GM12878 (cell line): ENCODE measurements around the gene FBXO42. TPM values are rescaled to one million over a fixed set of nuclear protein-coding genes. Genes with fewer than 3 reads are reported as not detected.
A peak's percentile ranks its signal among the peaks of the same experiment; 100 is the strongest.

ENCODE experiments used
- ATAC-seq: fragments of 200-7000 bp; cut with Tn5 transposase; 3 replicates; pipeline ENCODE4 v1.9.1; 2020; ENCODE audit warnings: mild to moderate bottlenecking, moderate library complexity
- BruUV-seq: library from RNA; stranded (reverse); fragments of 400-500 nt; replicated peaks from 2 replicates; lab custom pipeline; 2021; lab: Mats Ljungman, UMichigan
- CTCF ChIA-PET: fragments of 300-600 bp; sonication (Branson Sonifier 250); formaldehyde crosslinking; extraction: SDS; loops from one replicate; lab custom pipeline; 2021; ENCODE audit warnings: inconsistent platforms; lab: Yijun Ruan, JAX
- POLR2A ChIA-PET: fragments of 350-600 bp; formaldehyde crosslinking; extraction: SDS; loops from one replicate; lab custom pipeline; 2021; ENCODE audit warnings: inconsistent platforms; lab: Charles Lee
- RAD21 ChIA-PET: fragments of 300-600 bp; sonication (Branson Sonifier 250); formaldehyde crosslinking; loops from one replicate; lab custom pipeline; 2023; ENCODE audit warnings: antibody characterized with exemption; ENCODE audit not compliant: unreplicated experiment; lab: Charles Lee
- SMC1A ChIA-PET: fragments of 300-600 bp; sonication (Branson Sonifier 250); formaldehyde crosslinking; loops from one replicate; lab custom pipeline; 2023; ENCODE audit not compliant: unreplicated experiment, uncharacterized antibody; lab: Charles Lee
- DNase-seq: peaks from one replicate; pipeline ENCODE4 v3.0.0-alpha.2; 2011; ENCODE audit warnings: low read depth, low spot score
- FAIRE-seq: peaks from 3 replicates; lab custom pipeline; 2011; peaks lifted over from hg19 to GRCh38; lab: Jason Lieb, UNC
- H2AFZ ChIP-seq: 2 replicates; pipeline ENCODE4 v1.6.0; 2011; ENCODE audit warnings: low read depth, low read length, control low read depth; ENCODE audit not compliant: control insufficient read depth
- H3K27ac ChIP-seq: 2 replicates; pipeline ENCODE4 v1.5.1; 2011; ENCODE audit warnings: control low read depth; ENCODE audit not compliant: control insufficient read depth, insufficient read depth
- H3K27me3 ChIP-seq, 2 experiments: replicated peaks in 1 of 2; 2 replicates each; pipeline versions ENCODE4 v1.6.0 to v1.6.1; 2011; ENCODE audit warnings: low read length in 1 of 2; ENCODE audit not compliant: control insufficient read depth in 2 of 2, insufficient read depth in 2 of 2
- H3K36me3 ChIP-seq, 2 experiments: 2 replicates each; pipeline ENCODE4 v1.5.1; 2011; ENCODE audit warnings: low read length in 1 of 2; ENCODE audit not compliant: control insufficient read depth in 2 of 2, insufficient read depth in 2 of 2
- H3K4me1 ChIP-seq: 2 replicates; pipeline ENCODE4 v1.6.1; 2011; ENCODE audit warnings: mild to moderate bottlenecking, low read length, moderate library complexity, mixed read lengths; ENCODE audit not compliant: control insufficient read depth, insufficient read depth
- H3K4me2 ChIP-seq: 2 replicates; pipeline ENCODE4 v1.6.0; 2011; ENCODE audit warnings: control low read depth; ENCODE audit not compliant: control insufficient read depth, insufficient read depth
- H3K4me3 ChIP-seq: fragments of 200-600 bp; sonication (generic); 2 replicates; pipeline ENCODE4 v1.5.1; 2016
- H3K79me2 ChIP-seq: 2 replicates; pipeline ENCODE4 v1.6.0; 2011; ENCODE audit warnings: low read length; ENCODE audit not compliant: control insufficient read depth, insufficient read depth
- H3K9ac ChIP-seq: 2 replicates; pipeline ENCODE4 v1.8.0; 2011; ENCODE audit warnings: low read length, control low read depth, mixed read lengths; ENCODE audit not compliant: control insufficient read depth, insufficient read depth
- H3K9me3 ChIP-seq: replicated peaks from 3 replicates; pipeline ENCODE4 v1.5.1; 2011; ENCODE audit warnings: mild to moderate bottlenecking, low read length; ENCODE audit not compliant: control insufficient read depth, insufficient read depth
- H4K20me1 ChIP-seq: 2 replicates; pipeline ENCODE4 v1.6.0; 2011; ENCODE audit not compliant: control insufficient read depth, insufficient read depth
- BCL3 ChIP-seq: IDR thresholded peaks from 2 replicates; pipeline ENCODE4 v1.6.1; 2011; ENCODE audit warnings: borderline replicate concordance, low read depth, mild to moderate bottlenecking, moderate library complexity, low read length; ENCODE audit not compliant: insufficient read depth, poor library complexity, severe bottlenecking
- TAF1 ChIP-seq: IDR thresholded peaks from 2 replicates; pipeline ENCODE4 v1.6.1; 2011; ENCODE audit warnings: mild to moderate bottlenecking, low read depth, low read length, borderline replicate concordance
- WGBS: methylation state at CpG from one replicate; pipeline ENCODE4 v1.1.6; 2016; ENCODE audit warnings: low lambda C conversion rate; ENCODE audit not compliant: insufficient replicate concordance, insufficient coverage; ENCODE audit errors: missing lambda C conversion rate; 5-methylcytosine and 5-hydroxymethylcytosine counted together
- in situ Hi-C: fragments of 300-500 bp; cut with MboI; formaldehyde crosslinking; loops from 9 replicates; pipeline ENCODE4 v1.14.3; 2018; ENCODE audit warnings: mixed read lengths
- intact Hi-C: fragments of 100-400 bp; cut with micrococcal nuclease; formaldehyde crosslinking; loops from one replicate; pipeline ENCODE4 v1.14.2; 2022; ENCODE audit not compliant: unreplicated experiment
- polyA plus RNA-seq, 11 experiments: library from polyadenylated mRNA; depleted of rRNA in 4 of 11; unstranded in 6 of 11; stranded (reverse) in 5 of 11; fragments of >200 nt; fragmentation: Nextera tagmentation in 4 of 11; fragmentation: Illumina TruSeq in 1 of 11; extraction: Ambion mirVana in 4 of 11; extraction: Trizol in 1 of 11; gene quantifications; 1 replicate in 1 of 11; 2 replicates in 10 of 11; pipeline versions ENCODE4 v1.2.1 to v1.2.3, GENCODE V29; 2011 to 2016; ENCODE audit warnings: inconsistent platforms in 2 of 11, missing spikeins in 2 of 11, low read depth in 1 of 11
- total RNA-seq, 4 experiments: library from RNA; depleted of rRNA in 3 of 4; stranded (reverse); fragments of >200 nt in 3 of 4; fragmentation: Illumina TruSeq in 1 of 4; extraction: Trizol in 1 of 4; gene quantifications; 2 replicates each; pipeline versions ENCODE4 v1.2.1 to v1.2.3, GENCODE V29; 2013 to 2021

Gene FBXO42
- total and polyA plus RNA-seq, 10 of the 15 experiments (the other 5 are each of a cell fraction or from before 2014, with no cell fraction given), result 6.1 to 23.8 (median 15.2) TPM

- no peaks in the 10 kb centered on the region; the same call in 2 of the 3 replicates for H3K9me3 ChIP-seq
- H4K20me1 ChIP-seq, result no peaks in the 10 kb centered on the region
- intact Hi-C loops, result no loop called here
- H2AFZ ChIP-seq, result no peak overlapping the region
- ChIA-PET RAD21 (interaction anchor here (0.5 kb wide), 1 partner anchor 10 kb away, joined by 4 read pairs; no protein-coding TSS in a partner anchor), SMC1A (interaction anchor here (1.3 kb wide), 1 partner anchor 11 kb away, joined by 3 read pairs; no protein-coding TSS in a partner anchor), CTCF (interaction anchor here (0.6 kb wide), 1 partner anchor 526 kb away, joined by 3 read pairs; no protein-coding TSS in a partner anchor), POLR2A (interaction anchor here (0.6 to 1.4 kb wide), 2 partner anchors 16 to 28 kb away, joined by 4 to 7 read pairs; partner anchors contain the start of gene FBXO42)
- H3K27ac ChIP-seq, result no peak overlapping the region
- H3K4me2 ChIP-seq, result no peak overlapping the region
- TF ChIP-seq TAF1 (no peak), BCL3 (peak; percentile 50)
- WGBS, result 96% methylated on average over 6 of the region's 6 CpGs
- no peaks in the 10 kb centered on the region for H3K27me3 ChIP-seq
- no peak for FAIRE-seq
- ATAC-seq, result no peak
- H3K36me3 ChIP-seq, result no peaks in the 10 kb centered on the region; a peak in 1 of 4 replicates
- peaks cover 18% of the 10 kb centered on the region for H3K4me1 ChIP-seq
- no peak for DNase-seq
- H3K79me2 ChIP-seq, result peaks cover 10% of the 10 kb centered on the region
- in situ Hi-C loops, result no loop called here
- no peak overlapping the region for H3K4me3 ChIP-seq
- no TSS peak for BruUV-seq
- no peak overlapping the region for H3K9ac ChIP-seq
Observed at GRCh38 chr1:16324456-16324890, 27.8 kb downstream of the FBXO42 start.
